ENCODE results near the gene CLEC2L.

DNA sequence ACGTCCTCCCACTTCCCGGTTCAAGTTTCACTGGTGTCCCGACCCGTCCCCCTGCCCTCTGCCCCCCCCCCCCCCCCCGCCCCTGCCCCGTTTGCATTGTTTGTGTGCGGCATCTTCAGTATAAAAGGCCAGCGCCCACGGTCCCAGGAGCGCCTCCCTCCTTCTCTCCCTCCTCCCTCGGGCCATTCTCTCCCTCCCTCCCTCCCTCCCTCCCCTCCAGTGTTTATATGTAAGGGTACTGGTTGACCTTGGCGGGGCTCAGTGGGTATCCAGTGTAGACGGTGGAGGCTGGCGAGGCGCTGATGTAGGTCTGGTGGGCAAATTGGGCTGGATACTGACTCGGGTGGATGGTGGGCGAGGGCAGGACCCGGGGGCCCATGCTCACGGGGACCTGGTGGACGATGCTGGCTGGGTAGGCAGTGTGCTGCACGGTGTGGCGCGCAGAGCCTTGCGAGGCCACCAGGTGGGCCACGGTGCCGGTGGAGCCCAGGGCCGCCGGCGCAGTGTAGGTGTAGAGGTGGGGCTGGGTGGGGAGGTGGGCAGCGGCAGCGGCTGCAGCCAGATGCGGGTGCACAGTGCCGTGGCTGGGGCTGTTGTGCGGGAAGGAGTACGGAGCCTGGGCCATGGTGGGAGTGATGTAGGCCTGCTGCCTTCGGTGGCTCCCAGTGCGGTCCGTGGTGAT lies 49.4 kb downstream of the CLEC2L start:
- no peak for TF ChIP-seq POLR2A (IDR thresholded peaks at IDR 0.05; ENCODE audit: control extremely low read depth in 1 of 2, low read depth in 2 of 2, low read length in 2 of 2)
- no peak for TF ChIP-seq RNF2 (IDR thresholded peaks at IDR 0.05; ENCODE audit: borderline replicate concordance, low read depth, low read length, missing control alignments, poor library complexity, severe bottlenecking)
- TF ChIP-seq, protein P1, sequence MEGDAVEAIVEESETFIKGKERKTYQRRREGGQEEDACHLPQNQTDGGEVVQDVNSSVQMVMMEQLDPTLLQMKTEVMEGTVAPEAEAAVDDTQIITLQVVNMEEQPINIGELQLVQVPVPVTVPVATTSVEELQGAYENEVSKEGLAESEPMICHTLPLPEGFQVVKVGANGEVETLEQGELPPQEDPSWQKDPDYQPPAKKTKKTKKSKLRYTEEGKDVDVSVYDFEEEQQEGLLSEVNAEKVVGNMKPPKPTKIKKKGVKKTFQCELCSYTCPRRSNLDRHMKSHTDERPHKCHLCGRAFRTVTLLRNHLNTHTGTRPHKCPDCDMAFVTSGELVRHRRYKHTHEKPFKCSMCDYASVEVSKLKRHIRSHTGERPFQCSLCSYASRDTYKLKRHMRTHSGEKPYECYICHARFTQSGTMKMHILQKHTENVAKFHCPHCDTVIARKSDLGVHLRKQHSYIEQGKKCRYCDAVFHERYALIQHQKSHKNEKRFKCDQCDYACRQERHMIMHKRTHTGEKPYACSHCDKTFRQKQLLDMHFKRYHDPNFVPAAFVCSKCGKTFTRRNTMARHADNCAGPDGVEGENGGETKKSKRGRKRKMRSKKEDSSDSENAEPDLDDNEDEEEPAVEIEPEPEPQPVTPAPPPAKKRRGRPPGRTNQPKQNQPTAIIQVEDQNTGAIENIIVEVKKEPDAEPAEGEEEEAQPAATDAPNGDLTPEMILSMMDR (IDR thresholded peaks at IDR 0.05; ENCODE audit: control extremely low read depth in 1 of 3, insufficient read depth in 1 of 3, low read depth in 1 of 3, low read length in 3 of 3), result peak; percentile 15 to 45 (median 30)
- TF ChIP-seq JUN (IDR thresholded peaks at IDR 0.05; ENCODE audit: low read depth, low read length), result no peak
- no peak for TF ChIP-seq EZH2 (IDR thresholded peaks at IDR 0.05; ENCODE audit: low read depth, low read length, severe bottlenecking)

Measured in H1 (cell line).